Loucy (cell line): Measurements from ENCODE around the gene PSG7.
"Not testable (repeated sequence)": the region's sequence is repeated elsewhere in the genome, so short reads cannot be mapped to it uniquely, and the experiment has no call there.

Experiments used
- H2AFZ ChIP-seq: fragments of 200-600 bp; sonication (generic); 2 replicates; pipeline ENCODE4 v1.6.0; 2016; ENCODE audit warnings: antibody characterized with exemption, mild to moderate bottlenecking, low read length, moderate library complexity
- H3F3A ChIP-seq: fragments of 200-600 bp; 2 replicates; pipeline ENCODE4 v1.6.0; 2016; ENCODE audit warnings: antibody characterized with exemption, low read depth, mild to moderate bottlenecking
- H3K27me3 ChIP-seq: fragments of 200-600 bp; sonication (generic); 2 replicates; pipeline ENCODE4 v1.6.1; 2014; ENCODE audit warnings: low read length, mild to moderate bottlenecking; ENCODE audit not compliant: insufficient read depth, poor library complexity, severe bottlenecking
- H3K36me3 ChIP-seq: fragments of 200-600 bp; sonication (generic); 2 replicates; pipeline ENCODE4 v1.6.1; 2016; ENCODE audit warnings: low read length; ENCODE audit not compliant: insufficient read depth
- H3K4me1 ChIP-seq: fragments of 200-600 bp; sonication (generic); 2 replicates; pipeline ENCODE4 v1.5.1; 2014; ENCODE audit warnings: low read length, mild to moderate bottlenecking; ENCODE audit not compliant: insufficient read depth, poor library complexity, severe bottlenecking
- H3K4me2 ChIP-seq: fragments of 200-600 bp; sonication (generic); 2 replicates; pipeline ENCODE4 v1.6.0; 2014; ENCODE audit warnings: antibody characterized with exemption, low read length, low read depth, mild to moderate bottlenecking; ENCODE audit not compliant: poor library complexity, severe bottlenecking
- H3K4me3 ChIP-seq: fragments of 200-600 bp; sonication (generic); 2 replicates; pipeline ENCODE4 v1.5.1; 2014; ENCODE audit warnings: low read length, mild to moderate bottlenecking, mixed read lengths; ENCODE audit not compliant: poor library complexity, severe bottlenecking
- H3K79me2 ChIP-seq: fragments of 200-600 bp; sonication (generic); 2 replicates; pipeline ENCODE4 v1.6.1; 2014; ENCODE audit warnings: low read length; ENCODE audit not compliant: insufficient read depth
- H3K9ac ChIP-seq: fragments of 200-600 bp; sonication (generic); 2 replicates; pipeline ENCODE4 v1.6.0; 2014; ENCODE audit warnings: mild to moderate bottlenecking, low read depth, low read length, moderate library complexity; ENCODE audit not compliant: poor library complexity, severe bottlenecking
- H3K9me2 ChIP-seq: fragments of 200-600 bp; sonication (generic); replicated peaks from 2 replicates; pipeline ENCODE4 v1.6.1; 2016; ENCODE audit warnings: low read depth, low read length, mixed read lengths
- H3K9me3 ChIP-seq: fragments of 200-600 bp; sonication (generic); 2 replicates; pipeline ENCODE4 v1.6.1; 2014; ENCODE audit warnings: mild to moderate bottlenecking, antibody characterized with exemption, low read length, low read depth; ENCODE audit not compliant: insufficient read depth
- H4K20me1 ChIP-seq: fragments of 200-600 bp; sonication (generic); 2 replicates; pipeline ENCODE4 v1.6.0; 2014; ENCODE audit warnings: antibody characterized with exemption, low read length, mild to moderate bottlenecking; ENCODE audit not compliant: insufficient read depth, poor library complexity, severe bottlenecking
- CTCF ChIP-seq: fragments of 200-600 bp; sonication (generic); conservative IDR thresholded peaks from 2 replicates; pipeline ENCODE4 v1.5.1; 2014; ENCODE audit warnings: mild to moderate bottlenecking, antibody characterized with exemption, low read length

The PSG7 gene

GRCh38 chr19:42919070-42919756, 17.8 kb downstream of the PSG7 start:
- not testable (repeated sequence) for H3K9me3 ChIP-seq, H3K9me2 ChIP-seq, H3K27me3 ChIP-seq, H3K36me3 ChIP-seq, H3K9ac ChIP-seq, H3K79me2 ChIP-seq, H3F3A ChIP-seq, H3K4me1 ChIP-seq, H3K4me3 ChIP-seq, H3K4me2 ChIP-seq, H2AFZ ChIP-seq, H4K20me1 ChIP-seq
- TF ChIP-seq CTCF: peak; percentile 29; the same call in 1 of the 2 replicates

GRCh38 chr19:42918377-42919069, 18.5 kb downstream of the PSG7 start:
- not testable (repeated sequence) for H4K20me1 ChIP-seq, H3K4me2 ChIP-seq, H3K9ac ChIP-seq, H2AFZ ChIP-seq, H3K27me3 ChIP-seq, H3K9me3 ChIP-seq, H3K79me2 ChIP-seq, H3K36me3 ChIP-seq, H3K4me1 ChIP-seq, H3K9me2 ChIP-seq, H3K4me3 ChIP-seq, H3F3A ChIP-seq

- H3K36me3 ChIP-seq, H3K9ac ChIP-seq, H3F3A ChIP-seq, H3K9me2 ChIP-seq, H3K27me3 ChIP-seq, H3K4me2 ChIP-seq, H2AFZ ChIP-seq, H3K4me3 ChIP-seq, H3K79me2 ChIP-seq, H3K4me1 ChIP-seq, H3K9me3 ChIP-seq, H4K20me1 ChIP-seq: not testable (repeated sequence)
These were observed 19.4 kb downstream of the PSG7 start, which contains the start of gene PSG6 for GRCh38 chr19:42917634-42918033. Gene PSG6, minus strand, starts transcription at chr19:42917894. Its CDS starts 102 bp downstream, at chr19:42917792.

- not testable (repeated sequence) for H3K36me3 ChIP-seq, H3F3A ChIP-seq, H4K20me1 ChIP-seq, H3K79me2 ChIP-seq, H2AFZ ChIP-seq, H3K4me3 ChIP-seq, H3K9me2 ChIP-seq, H3K9me3 ChIP-seq, H3K27me3 ChIP-seq, H3K4me2 ChIP-seq, H3K4me1 ChIP-seq, H3K9ac ChIP-seq
These were observed 20.1 kb downstream of the PSG7 start for GRCh38 chr19:42916931-42917330.

GRCh38 chr19:42913516-42913915, 23.5 kb downstream of the PSG7 start:
- not testable (repeated sequence) for H2AFZ ChIP-seq, H3K9me3 ChIP-seq, H3K4me2 ChIP-seq, H3K4me1 ChIP-seq, H3F3A ChIP-seq, H3K9me2 ChIP-seq, H3K36me3 ChIP-seq, H3K4me3 ChIP-seq, H4K20me1 ChIP-seq, H3K9ac ChIP-seq, H3K79me2 ChIP-seq, H3K27me3 ChIP-seq

GRCh38 chr19:42912941-42913340, 24.1 kb downstream of the PSG7 start:
- not testable (repeated sequence) for H3K79me2 ChIP-seq, H2AFZ ChIP-seq, H3F3A ChIP-seq, H3K36me3 ChIP-seq, H4K20me1 ChIP-seq, H3K4me2 ChIP-seq, H3K9me3 ChIP-seq, H3K27me3 ChIP-seq, H3K4me1 ChIP-seq, H3K4me3 ChIP-seq, H3K9ac ChIP-seq, H3K9me2 ChIP-seq

- not testable (repeated sequence) for H3K27me3 ChIP-seq, H3K4me1 ChIP-seq, H3K9ac ChIP-seq, H3K36me3 ChIP-seq, H3F3A ChIP-seq, H4K20me1 ChIP-seq, H3K4me2 ChIP-seq, H2AFZ ChIP-seq, H3K4me3 ChIP-seq, H3K79me2 ChIP-seq, H3K9me2 ChIP-seq, H3K9me3 ChIP-seq
These were observed 25.3 kb downstream of the PSG7 start for GRCh38 chr19:42911731-42912130.
